ENCODE results near the gene NPLOC4. TPM values are rescaled to one million over a fixed set of nuclear protein-coding genes. Genes with fewer than 3 reads are reported as not detected.

The NPLOC4 gene
- total and polyA plus RNA-seq, 2 of the 8 experiments (the other 6 are each of a cell fraction or from before 2014, with no cell fraction given) = 70.7 to 92.7 TPM

DNA sequence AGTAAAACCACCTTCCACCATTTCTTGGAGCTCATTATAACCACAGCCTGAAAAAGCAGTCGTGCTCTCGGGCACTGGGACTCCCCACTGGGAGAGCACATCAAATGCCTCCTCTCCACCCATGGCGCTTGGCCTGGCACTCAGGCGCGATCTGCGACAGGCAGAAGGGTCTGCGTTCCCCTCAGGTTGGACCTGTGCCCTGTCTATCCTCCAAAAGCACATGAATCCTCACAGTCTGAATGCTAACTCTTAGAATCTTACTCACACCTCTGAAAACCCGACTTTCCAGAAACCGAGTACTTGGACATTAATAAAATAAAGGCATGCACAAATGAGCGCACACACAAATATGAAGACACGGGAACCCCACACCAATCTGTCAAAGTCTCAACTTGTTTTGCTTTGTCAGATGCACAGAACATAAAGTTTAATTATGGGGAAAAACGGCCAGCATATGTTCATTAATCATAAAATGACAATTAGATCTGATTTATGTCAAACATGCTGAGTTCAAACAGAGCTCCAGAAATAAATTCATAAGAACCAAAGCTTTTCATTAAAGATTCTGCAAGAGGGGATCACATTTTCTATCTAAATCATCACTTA is 64.2 kb downstream of the NPLOC4 start:
- H3K18ac ChIP-seq (ENCODE audit: extremely low read depth, low read length) = no peak overlapping the region
- no peak overlapping the region for H2BK12ac ChIP-seq (ENCODE audit: low read depth, low read length)
- no peak overlapping the region for H3K56ac ChIP-seq (replicated peaks; ENCODE audit: insufficient read length, low read depth, low read length)
- H4K91ac ChIP-seq (replicated peaks; ENCODE audit: insufficient read length, low read length) = no peak overlapping the region
- no peaks in the 10 kb centered on the region for H3K27me3 ChIP-seq (replicated peaks in 1 of 4; ENCODE audit: control insufficient read depth in 3 of 4, extremely low read depth in 1 of 4, insufficient read depth in 3 of 4, low read length in 3 of 4)
- no peak overlapping the region for H2BK20ac ChIP-seq (ENCODE audit: low read length)
- H4K20me1 ChIP-seq (replicated peaks in 1 of 2; ENCODE audit: control insufficient read depth in 1 of 2, insufficient read depth in 2 of 2, low read length in 2 of 2) = peaks cover 10 to 12% of the 10 kb centered on the region in 2 experiments
- CTCF ChIA-PET (ENCODE audit: partially characterized antibody) = interaction anchor here (1.0 to 1.7 kb wide), 3 partner anchors 9 to 76 kb away, joined by 3 to 4 read pairs (median 4); no protein-coding TSS in a partner anchor
- DNase-seq (ENCODE audit: low read depth in 1 of 2, low spot score in 2 of 2) (no peak), FAIRE-seq (no peak)
- TF ChIP-seq TCF12 (IDR thresholded peaks at IDR 0.05; ENCODE audit: low read depth, low read length) = no peak
- TF ChIP-seq RAD21 (IDR thresholded peaks at IDR 0.05 in 1 of 2, conservative IDR thresholded peaks at IDR 0.05 in 1 of 2; ENCODE audit: low read depth in 2 of 2, low read length in 2 of 2) = no peak
- TF ChIP-seq JUND (IDR thresholded peaks at IDR 0.05; ENCODE audit: low read length) = no peak
- TF ChIP-seq, protein P1, sequence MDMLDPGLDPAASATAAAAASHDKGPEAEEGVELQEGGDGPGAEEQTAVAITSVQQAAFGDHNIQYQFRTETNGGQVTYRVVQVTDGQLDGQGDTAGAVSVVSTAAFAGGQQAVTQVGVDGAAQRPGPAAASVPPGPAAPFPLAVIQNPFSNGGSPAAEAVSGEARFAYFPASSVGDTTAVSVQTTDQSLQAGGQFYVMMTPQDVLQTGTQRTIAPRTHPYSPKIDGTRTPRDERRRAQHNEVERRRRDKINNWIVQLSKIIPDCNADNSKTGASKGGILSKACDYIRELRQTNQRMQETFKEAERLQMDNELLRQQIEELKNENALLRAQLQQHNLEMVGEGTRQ (IDR thresholded peaks at IDR 0.05; ENCODE audit: low read length) = no peak
- no peak for TF ChIP-seq SIX5 (IDR thresholded peaks at IDR 0.05; ENCODE audit: low read depth, low read length)
- TF ChIP-seq GABPA (IDR thresholded peaks at IDR 0.05; ENCODE audit: borderline replicate concordance, insufficient read depth, low read length) = no peak
- TF ChIP-seq KDM4A (IDR thresholded peaks at IDR 0.05; ENCODE audit: low read depth, low read length, severe bottlenecking) = no peak
- H2BK15ac ChIP-seq (ENCODE audit: low read length) = no peak overlapping the region
- H3K79me2 ChIP-seq (ENCODE audit: control insufficient read depth in 1 of 2, insufficient read depth in 2 of 2, low read length in 2 of 2) = 0 out of 4 replicates have a peak, but pooled peaks cover 0 to 2% of the 10 kb centered on the region in 2 experiments
- no peaks in the 10 kb centered on the region for H3K9me3 ChIP-seq (ENCODE audit: insufficient read depth in 2 of 2, low read depth in 1 of 2, low read length in 1 of 2)
- H3K23me2 ChIP-seq (ENCODE audit: low read depth, low read length) = no peaks in the 10 kb centered on the region
- H2AK5ac ChIP-seq (ENCODE audit: low read depth, low read length) = no peak overlapping the region
- H4K5ac ChIP-seq (ENCODE audit: insufficient read length, low read depth, low read length) = no peak overlapping the region
- H3K14ac ChIP-seq (ENCODE audit: insufficient read length) = no peak overlapping the region
- no peak overlapping the region for H4K8ac ChIP-seq (ENCODE audit: extremely low read depth, insufficient read depth, low read length)
- POLR2A ChIA-PET (ENCODE audit: partially characterized antibody) = no interaction called here
- H2AFZ ChIP-seq (ENCODE audit: low read length) = no peak overlapping the region
- no peak overlapping the region for H3K27ac ChIP-seq (ENCODE audit: low read depth, low read length)
- H2BK120ac ChIP-seq (replicated peaks; ENCODE audit: low read depth, low read length) = no peak overlapping the region
- no peak overlapping the region for H2BK5ac ChIP-seq (ENCODE audit: low read depth, low read length)
- H3K9ac ChIP-seq (replicated peaks in 1 of 4; ENCODE audit: extremely low read depth in 1 of 4, low read depth in 3 of 4, low read length in 3 of 4) = no peak overlapping the region
- WGBS, 2 experiments (ENCODE audit: extremely low coverage in 1 of 2, insufficient coverage in 1 of 2, insufficient read length in 1 of 2, insufficient replicate concordance in 2 of 2, low coverage in 1 of 2, low lambda C conversion rate in 2 of 2, missing lambda C conversion rate in 1 of 2) = 95% methylated on average over 12 of the region's 12 CpGs; no CpG with 5 or more reads in 1 of the 2 experiments
- H3K36me3 ChIP-seq (ENCODE audit: control insufficient read depth in 2 of 4, insufficient read depth in 4 of 4, low read length in 3 of 4) = peaks cover 18 to 44% (median 28%) of the 10 kb centered on the region in 4 experiments
- no peak overlapping the region for H3K4me3 ChIP-seq (ENCODE audit: extremely low read depth in 1 of 4, insufficient read depth in 2 of 4, low read depth in 3 of 4, low read length in 4 of 4)
- H3K4ac ChIP-seq (replicated peaks; ENCODE audit: insufficient read length, low read depth, low read length) = no peak overlapping the region
- H3K4me1 ChIP-seq (replicated peaks in 1 of 4; ENCODE audit: control insufficient read depth in 3 of 4, insufficient read depth in 4 of 4, low read length in 3 of 4) = no peaks in the 10 kb centered on the region
- no peak overlapping the region for H3K23ac ChIP-seq (ENCODE audit: insufficient read length)
- no peak overlapping the region for H3K4me2 ChIP-seq (ENCODE audit: insufficient read depth in 1 of 2, low read depth in 2 of 2, low read length in 2 of 2)
- peaks cover 6% of the 10 kb centered on the region for H3K79me1 ChIP-seq (ENCODE audit: low read depth, low read length)

Measured in H1 (cell line).